Body of pancreas (tissue), 4 donors: Measurements from ENCODE around the gene STK17A.

Experiments used
- POLR2A ChIP-seq, 3 donors: fragments of 450-650 bp; IDR thresholded peaks; one replicate each; pipeline ENCODE4 v1.6.1; 2016; ENCODE audit warnings: antibody characterized with exemption in 3 of 3, mild to moderate bottlenecking in 2 of 3
- TF ChIP-seq, protein P1 (sequence below), 7 experiments: fragments of 450-650 bp in 4 of 7; fragments of 200-600 bp in 3 of 7; sonication (generic) in 3 of 7; IDR thresholded peaks; one replicate each; pipeline ENCODE4 v1.5.1; 2016 to 2019; ENCODE audit warnings: antibody characterized with exemption in 7 of 7

DNA sequence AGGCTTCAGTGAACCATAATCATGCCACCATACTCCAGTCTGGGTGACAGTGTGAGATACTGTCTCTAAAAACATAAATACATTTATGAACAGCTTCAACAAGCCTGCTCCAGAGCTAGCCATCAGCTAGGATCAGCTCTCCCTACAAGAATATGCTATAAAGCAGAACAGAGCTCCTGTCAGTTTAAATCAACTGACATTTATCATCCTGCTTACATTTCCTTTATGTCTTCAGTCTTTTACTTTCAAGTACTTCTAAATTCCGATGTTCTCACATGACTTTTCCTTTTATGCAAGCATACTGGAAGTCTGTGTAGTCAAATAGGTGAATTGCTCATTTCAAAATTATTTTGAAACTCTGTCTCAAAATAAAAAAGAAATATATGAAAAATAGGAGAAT is 81.8 kb downstream of the STK17A start:
- TF ChIP-seq, protein P1, sequence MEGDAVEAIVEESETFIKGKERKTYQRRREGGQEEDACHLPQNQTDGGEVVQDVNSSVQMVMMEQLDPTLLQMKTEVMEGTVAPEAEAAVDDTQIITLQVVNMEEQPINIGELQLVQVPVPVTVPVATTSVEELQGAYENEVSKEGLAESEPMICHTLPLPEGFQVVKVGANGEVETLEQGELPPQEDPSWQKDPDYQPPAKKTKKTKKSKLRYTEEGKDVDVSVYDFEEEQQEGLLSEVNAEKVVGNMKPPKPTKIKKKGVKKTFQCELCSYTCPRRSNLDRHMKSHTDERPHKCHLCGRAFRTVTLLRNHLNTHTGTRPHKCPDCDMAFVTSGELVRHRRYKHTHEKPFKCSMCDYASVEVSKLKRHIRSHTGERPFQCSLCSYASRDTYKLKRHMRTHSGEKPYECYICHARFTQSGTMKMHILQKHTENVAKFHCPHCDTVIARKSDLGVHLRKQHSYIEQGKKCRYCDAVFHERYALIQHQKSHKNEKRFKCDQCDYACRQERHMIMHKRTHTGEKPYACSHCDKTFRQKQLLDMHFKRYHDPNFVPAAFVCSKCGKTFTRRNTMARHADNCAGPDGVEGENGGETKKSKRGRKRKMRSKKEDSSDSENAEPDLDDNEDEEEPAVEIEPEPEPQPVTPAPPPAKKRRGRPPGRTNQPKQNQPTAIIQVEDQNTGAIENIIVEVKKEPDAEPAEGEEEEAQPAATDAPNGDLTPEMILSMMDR (IDR thresholded peaks at IDR 0.05), result no peak
- no peak for TF ChIP-seq POLR2A (IDR thresholded peaks at IDR 0.05)
